ENCODE results near the gene NRXN3.

DNA sequence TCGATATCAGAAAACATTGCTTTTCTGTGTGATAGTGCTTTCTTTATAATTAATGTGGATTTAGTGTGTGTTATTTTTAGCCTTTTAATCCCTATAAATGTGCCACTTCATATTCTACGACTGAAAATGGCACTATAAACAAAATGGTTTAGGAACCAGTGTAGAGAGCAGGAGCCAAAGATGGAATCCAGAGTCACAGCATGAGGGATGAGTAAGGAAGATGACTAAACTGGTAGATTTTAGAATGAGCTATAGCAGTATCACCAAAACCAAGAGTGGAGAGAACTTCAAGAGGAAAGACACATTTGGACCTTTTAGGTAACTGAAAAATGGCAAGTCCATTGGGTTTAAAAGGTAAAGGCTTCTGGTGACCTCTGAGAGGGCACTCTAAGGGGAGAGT is 887.2 kb downstream of the NRXN3 start:
- TF ChIP-seq, protein P1, sequence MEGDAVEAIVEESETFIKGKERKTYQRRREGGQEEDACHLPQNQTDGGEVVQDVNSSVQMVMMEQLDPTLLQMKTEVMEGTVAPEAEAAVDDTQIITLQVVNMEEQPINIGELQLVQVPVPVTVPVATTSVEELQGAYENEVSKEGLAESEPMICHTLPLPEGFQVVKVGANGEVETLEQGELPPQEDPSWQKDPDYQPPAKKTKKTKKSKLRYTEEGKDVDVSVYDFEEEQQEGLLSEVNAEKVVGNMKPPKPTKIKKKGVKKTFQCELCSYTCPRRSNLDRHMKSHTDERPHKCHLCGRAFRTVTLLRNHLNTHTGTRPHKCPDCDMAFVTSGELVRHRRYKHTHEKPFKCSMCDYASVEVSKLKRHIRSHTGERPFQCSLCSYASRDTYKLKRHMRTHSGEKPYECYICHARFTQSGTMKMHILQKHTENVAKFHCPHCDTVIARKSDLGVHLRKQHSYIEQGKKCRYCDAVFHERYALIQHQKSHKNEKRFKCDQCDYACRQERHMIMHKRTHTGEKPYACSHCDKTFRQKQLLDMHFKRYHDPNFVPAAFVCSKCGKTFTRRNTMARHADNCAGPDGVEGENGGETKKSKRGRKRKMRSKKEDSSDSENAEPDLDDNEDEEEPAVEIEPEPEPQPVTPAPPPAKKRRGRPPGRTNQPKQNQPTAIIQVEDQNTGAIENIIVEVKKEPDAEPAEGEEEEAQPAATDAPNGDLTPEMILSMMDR (conservative IDR thresholded peaks at IDR 0.05 in 1 of 2, IDR thresholded peaks at IDR 0.05 in 1 of 2; ENCODE audit: low read depth in 1 of 2, low read length in 2 of 2): no peak
- TF ChIP-seq EZH2 (IDR thresholded peaks at IDR 0.05; ENCODE audit: low read length, missing control alignments): no peak

Measured in fibroblast of lung (primary cell).